Memory B cell (primary cell): ENCODE results near the gene PTPRM.
"Not testable (repeated sequence)": the region's sequence is repeated elsewhere in the genome, so short reads cannot be mapped to it uniquely, and the experiment has no call there.

Experiments used
- ATAC-seq: fragments of 150-1000 bp; cut with Tn5 transposase; 2 replicates; pipeline ENCODE4 v1.10.0; 2021; ENCODE audit warnings: low read depth, mild to moderate bottlenecking, moderate library complexity
- DNase-seq, 2 donors: peaks; one replicate each; pipeline ENCODE4 v3.0.0; 2022; ENCODE audit warnings: low spot score in 2 of 2
- H3K27ac Mint-ChIP-seq: one replicate; pipeline ENCODE4 v1.8.0; 2022; ENCODE audit warnings: mild to moderate bottlenecking, moderate library complexity, mixed read lengths
- H3K27me3 Mint-ChIP-seq: one replicate; pipeline ENCODE4 v1.8.0; 2022; ENCODE audit warnings: mixed read lengths
- H3K36me3 Mint-ChIP-seq: one replicate; pipeline ENCODE4 v1.8.0; 2022; ENCODE audit warnings: mild to moderate bottlenecking, mixed read lengths
- H3K4me1 Mint-ChIP-seq: one replicate; pipeline ENCODE4 v1.8.0; 2022; ENCODE audit warnings: mixed read lengths
- H3K4me3 Mint-ChIP-seq: one replicate; pipeline ENCODE4 v1.8.0; 2022; ENCODE audit warnings: mild to moderate bottlenecking, moderate library complexity, mixed read lengths
- H3K9me3 Mint-ChIP-seq: one replicate; pipeline ENCODE4 v1.8.0; 2022; ENCODE audit warnings: mixed read lengths

The PTPRM gene

DNA sequence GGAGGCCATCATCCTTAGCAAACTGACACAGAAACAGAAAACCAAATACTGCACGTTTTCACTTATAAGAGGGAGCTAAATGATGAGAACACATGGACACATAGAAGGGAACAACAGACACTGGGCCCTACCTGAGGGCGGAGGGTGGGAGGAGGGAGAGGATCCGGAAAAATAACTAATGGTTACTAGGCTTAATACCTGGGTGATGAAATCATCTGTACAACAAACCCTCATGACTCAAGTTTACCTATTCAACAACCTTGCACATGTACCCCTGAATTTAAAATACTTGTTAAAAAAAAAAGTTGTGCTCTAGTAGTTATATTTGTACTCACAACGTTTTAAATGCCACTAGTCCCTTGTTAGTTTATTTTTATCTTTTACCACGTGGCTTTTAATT, 879.8 kb downstream of the PTPRM start:
- not testable (repeated sequence) for H3K4me1 Mint-ChIP-seq, DNase-seq, ATAC-seq, H3K27ac Mint-ChIP-seq, H3K36me3 Mint-ChIP-seq, H3K4me3 Mint-ChIP-seq, H3K9me3 Mint-ChIP-seq
- H3K27me3 Mint-ChIP-seq: peaks cover 11% of the 10 kb centered on the region

DNA sequence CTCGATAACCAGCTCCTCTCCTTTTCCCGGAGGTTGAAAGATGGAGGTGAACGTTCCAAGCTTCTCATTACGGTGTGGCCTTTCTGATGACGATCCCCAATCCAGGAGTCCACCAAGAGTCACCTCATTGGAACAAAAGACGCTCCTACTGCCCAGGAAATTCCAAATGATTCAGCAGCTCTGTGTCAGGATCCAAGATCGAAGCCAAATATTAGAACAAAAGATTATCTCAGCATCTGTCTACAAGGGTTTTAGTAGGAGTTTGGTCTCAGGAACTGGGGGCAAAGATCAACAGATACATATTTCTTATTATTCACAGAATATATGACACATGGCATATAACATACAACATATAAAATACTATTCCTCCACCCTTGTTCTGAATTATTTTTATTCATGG, 881.0 kb downstream of the PTPRM start:
- no peak overlapping the region for H3K4me3 Mint-ChIP-seq
- H3K27ac Mint-ChIP-seq: no peak overlapping the region
- H3K36me3 Mint-ChIP-seq: no peaks in the 10 kb centered on the region
- peaks cover 11% of the 10 kb centered on the region for H3K27me3 Mint-ChIP-seq
- no peak for DNase-seq
- no peak for ATAC-seq
- H3K9me3 Mint-ChIP-seq: no peaks in the 10 kb centered on the region
- no peaks in the 10 kb centered on the region for H3K4me1 Mint-ChIP-seq

DNA sequence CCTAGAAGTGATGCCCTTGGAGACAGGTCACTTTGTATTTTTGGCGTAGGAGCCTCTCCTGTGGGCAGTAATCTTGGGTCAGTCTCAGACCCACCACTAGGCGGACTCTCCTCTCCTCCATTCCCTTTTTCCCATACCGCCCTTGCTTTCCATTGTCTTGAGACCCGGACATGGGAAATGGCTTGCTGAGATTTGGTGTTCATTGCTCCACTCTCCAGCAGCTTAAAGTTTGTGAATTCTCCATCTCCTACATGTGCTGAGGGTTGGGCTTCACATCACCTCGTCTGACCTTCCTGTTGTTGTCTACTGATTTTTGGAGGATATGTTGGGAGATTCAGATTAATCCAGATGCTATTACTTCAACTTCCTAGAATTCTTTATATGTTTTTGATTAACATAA, 882.9 kb downstream of the PTPRM start:
- no peaks in the 10 kb centered on the region for H3K36me3 Mint-ChIP-seq
- no peaks in the 10 kb centered on the region for H3K4me1 Mint-ChIP-seq
- H3K27me3 Mint-ChIP-seq: peaks cover 11% of the 10 kb centered on the region
- H3K4me3 Mint-ChIP-seq: no peak overlapping the region
- no peak overlapping the region for H3K27ac Mint-ChIP-seq
- no peak for ATAC-seq
- no peak for DNase-seq
- no peaks in the 10 kb centered on the region for H3K9me3 Mint-ChIP-seq

DNA sequence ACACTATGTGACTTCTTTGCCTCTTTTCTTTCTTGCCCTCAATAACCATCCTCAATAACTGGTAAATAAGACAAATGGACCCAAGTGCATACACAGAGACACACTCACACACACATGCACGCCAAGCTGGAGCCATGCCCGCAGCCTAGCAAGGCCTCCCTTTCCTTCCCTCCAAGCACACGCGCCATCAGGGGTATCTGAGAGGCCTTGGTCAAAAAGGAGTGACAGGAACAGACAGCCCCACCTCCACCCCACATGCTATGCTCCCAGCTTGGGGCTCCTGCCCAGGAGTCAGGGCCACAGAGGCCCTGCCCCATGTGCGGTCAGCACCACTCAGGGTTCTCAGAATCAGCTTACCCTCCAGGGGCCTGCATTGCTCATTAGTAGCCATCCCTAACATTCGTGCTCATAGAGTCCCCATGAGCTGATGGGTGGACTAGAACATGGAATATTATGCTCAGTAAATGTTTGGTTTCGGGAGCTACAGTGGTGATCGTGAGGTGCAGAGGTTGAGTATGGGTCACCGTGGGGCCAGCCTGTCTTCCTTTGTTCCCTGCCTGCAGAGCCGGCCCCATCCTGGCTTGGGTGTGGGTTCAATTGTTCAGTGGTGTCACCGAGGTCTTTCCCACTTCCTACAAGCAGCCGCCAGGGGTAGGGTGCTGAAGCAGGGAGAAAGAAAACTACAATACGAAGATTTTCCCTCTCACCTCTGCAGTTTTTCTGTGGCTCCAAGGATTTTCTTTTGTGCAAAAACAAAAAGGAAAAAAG, 884.0 kb downstream of the PTPRM start:
- H3K36me3 Mint-ChIP-seq: no peaks in the 10 kb centered on the region
- peaks cover 13% of the 10 kb centered on the region for H3K27me3 Mint-ChIP-seq
- H3K4me3 Mint-ChIP-seq: no peak overlapping the region
- H3K27ac Mint-ChIP-seq: no peak overlapping the region
- DNase-seq (no peak), ATAC-seq (no peak)
- no peaks in the 10 kb centered on the region for H3K4me1 Mint-ChIP-seq
- H3K9me3 Mint-ChIP-seq: no peaks in the 10 kb centered on the region

DNA sequence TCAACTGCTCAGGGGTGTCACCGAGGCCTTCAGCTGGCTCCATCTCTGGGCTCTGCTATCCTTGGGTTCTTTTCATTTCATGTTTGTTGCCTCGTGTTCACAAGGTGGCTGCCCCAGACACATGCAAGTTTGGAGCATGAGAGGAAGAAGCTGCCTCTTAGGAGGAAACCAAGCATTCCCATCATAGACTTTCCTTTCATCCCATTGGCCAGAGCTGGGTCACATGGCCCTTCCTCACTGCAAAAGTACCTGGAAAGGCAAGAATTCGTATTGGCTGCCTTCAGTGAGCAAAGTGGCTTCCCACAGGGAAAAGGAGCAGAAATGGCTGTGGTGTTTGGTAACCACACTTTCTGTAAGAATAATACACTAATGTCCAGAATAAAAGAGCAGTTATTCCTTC, 886.4 kb downstream of the PTPRM start:
- no peak overlapping the region for H3K4me3 Mint-ChIP-seq
- no peak overlapping the region for H3K27ac Mint-ChIP-seq
- H3K27me3 Mint-ChIP-seq: peaks cover 7% of the 10 kb centered on the region
- ATAC-seq (no peak), DNase-seq (no peak)
- H3K4me1 Mint-ChIP-seq: no peaks in the 10 kb centered on the region
- H3K9me3 Mint-ChIP-seq: no peaks in the 10 kb centered on the region
- H3K36me3 Mint-ChIP-seq: no peaks in the 10 kb centered on the region

DNA sequence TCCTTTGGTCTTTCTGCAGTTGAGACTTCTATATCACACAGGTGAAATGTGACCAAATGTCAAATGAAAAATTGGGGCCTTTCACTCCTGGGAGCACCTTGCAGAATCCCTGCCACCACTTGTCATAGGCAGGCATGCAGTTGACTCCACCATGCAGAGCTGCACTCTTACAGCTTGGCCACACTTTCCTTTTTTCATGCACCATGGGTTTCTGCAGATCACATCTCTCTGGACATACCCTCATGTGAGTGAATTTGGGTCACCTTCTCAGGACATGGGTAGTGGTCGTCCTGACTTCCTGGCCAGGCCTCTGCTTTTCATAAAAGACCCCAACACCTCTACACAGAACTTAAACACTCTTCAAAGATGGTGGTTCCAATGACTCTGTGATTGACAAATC, 887.0 kb downstream of the PTPRM start:
- Mint-ChIP-seq H3K9me3 (no peaks in the 10 kb centered on the region), H3K27me3 (peaks cover 7% of the 10 kb centered on the region), H3K27ac (no peak overlapping the region), H3K4me3 (no peak overlapping the region), H3K36me3 (no peaks in the 10 kb centered on the region), H3K4me1 (no peaks in the 10 kb centered on the region)
- DNase-seq: no peak
- ATAC-seq: no peak

DNA sequence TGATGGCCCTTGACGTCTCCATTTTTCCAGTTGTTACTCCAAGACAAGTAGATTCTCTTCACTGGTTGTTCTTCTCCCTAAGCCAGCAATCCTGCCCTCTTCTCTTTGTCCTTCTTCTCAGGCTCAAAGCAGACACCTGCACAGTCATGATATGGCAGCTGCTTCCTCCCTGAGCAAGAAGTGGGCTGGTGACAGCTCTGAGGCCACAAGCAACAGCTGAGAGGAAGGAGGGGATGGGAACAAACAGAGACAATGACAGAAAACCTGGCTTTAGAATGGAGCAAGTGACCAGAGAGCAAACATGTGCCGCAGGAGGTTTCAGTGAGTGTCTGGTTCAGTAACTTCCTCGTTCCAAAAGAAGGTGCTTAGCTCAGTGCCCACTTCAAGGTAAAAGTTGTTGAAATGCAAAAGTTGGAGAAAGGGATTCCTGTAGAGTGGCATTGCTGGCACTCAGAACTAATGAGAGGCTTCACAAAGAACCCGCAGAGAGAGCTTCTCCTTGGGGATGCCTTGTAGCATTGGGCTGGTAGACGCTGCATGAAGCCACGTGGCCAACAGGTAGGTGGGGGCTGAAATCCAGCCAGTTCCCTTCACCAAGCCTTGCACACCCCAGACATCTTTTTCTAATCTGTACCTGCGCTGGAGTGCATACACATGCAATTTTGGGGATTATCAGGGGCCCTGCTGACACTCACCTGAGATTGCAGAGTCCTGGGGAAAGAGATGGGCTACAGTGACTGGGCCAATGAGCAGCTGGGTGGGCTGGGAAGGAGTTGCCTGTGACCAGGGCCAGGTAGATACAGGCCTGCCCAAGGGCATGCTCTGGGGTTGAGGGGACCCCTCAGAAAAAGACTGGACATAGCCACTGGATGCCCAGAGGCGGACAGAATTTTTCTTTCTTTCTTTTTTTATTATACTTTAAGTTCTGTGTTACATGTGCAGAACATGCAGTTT, 888.8 kb downstream of the PTPRM start:
- no peak overlapping the region for H3K27ac Mint-ChIP-seq
- DNase-seq (no peak), ATAC-seq (no peak)
- peaks cover 2% of the 10 kb centered on the region for H3K27me3 Mint-ChIP-seq
- H3K36me3 Mint-ChIP-seq: no peaks in the 10 kb centered on the region
- H3K9me3 Mint-ChIP-seq: no peaks in the 10 kb centered on the region
- H3K4me1 Mint-ChIP-seq: no peaks in the 10 kb centered on the region
- no peak overlapping the region for H3K4me3 Mint-ChIP-seq
